Ishikawa (cell line): ENCODE results near the gene DDX41.

Source experiments
- CEBPB ChIP-seq: IDR thresholded peaks from 2 replicates; pipeline ENCODE4 v1.6.1; 2012
- CREB1 ChIP-seq: IDR thresholded peaks from 2 replicates; pipeline ENCODE4 v1.6.1; 2012; ENCODE audit warnings: low read depth
- EGR1 ChIP-seq: IDR thresholded peaks from 2 replicates; pipeline ENCODE4 v1.6.1; 2012
- EP300 ChIP-seq: IDR thresholded peaks from 2 replicates; pipeline ENCODE4 v1.6.1; 2012; ENCODE audit warnings: borderline replicate concordance
- FOXM1 ChIP-seq: IDR thresholded peaks from 2 replicates; pipeline ENCODE4 v1.6.1; 2012; ENCODE audit warnings: low read depth, borderline replicate concordance
- NFIC ChIP-seq: IDR thresholded peaks from 2 replicates; pipeline ENCODE4 v1.6.1; 2012
- RAD21 ChIP-seq: IDR thresholded peaks from 2 replicates; pipeline ENCODE4 v1.6.1; 2012; ENCODE audit warnings: low read depth
- TAF1 ChIP-seq: IDR thresholded peaks from 2 replicates; pipeline ENCODE4 v1.6.1; 2012; ENCODE audit warnings: low read depth, mild to moderate bottlenecking
- TCF12 ChIP-seq: IDR thresholded peaks from 2 replicates; pipeline ENCODE4 v1.6.1; 2012; ENCODE audit warnings: low read depth
- TEAD4 ChIP-seq: IDR thresholded peaks from 2 replicates; pipeline ENCODE4 v1.6.1; 2012
- YY1 ChIP-seq: IDR thresholded peaks from 2 replicates; pipeline ENCODE4 v1.6.1; 2012; ENCODE audit warnings: low read depth
- ZBTB7A ChIP-seq: IDR thresholded peaks from 2 replicates; pipeline ENCODE4 v1.6.1; 2012; ENCODE audit warnings: low read depth
- TF ChIP-seq, protein P1 (sequence below): IDR thresholded peaks from 2 replicates; pipeline ENCODE4 v1.6.1; 2012; ENCODE audit warnings: low read depth, mild to moderate bottlenecking
- TF ChIP-seq, protein P2 (sequence below): IDR thresholded peaks from 2 replicates; pipeline ENCODE4 v1.6.1; 2012
- TF ChIP-seq, protein P3 (sequence below): IDR thresholded peaks from 2 replicates; pipeline ENCODE4 v1.6.1; 2012

DDX41 gene

DNA sequence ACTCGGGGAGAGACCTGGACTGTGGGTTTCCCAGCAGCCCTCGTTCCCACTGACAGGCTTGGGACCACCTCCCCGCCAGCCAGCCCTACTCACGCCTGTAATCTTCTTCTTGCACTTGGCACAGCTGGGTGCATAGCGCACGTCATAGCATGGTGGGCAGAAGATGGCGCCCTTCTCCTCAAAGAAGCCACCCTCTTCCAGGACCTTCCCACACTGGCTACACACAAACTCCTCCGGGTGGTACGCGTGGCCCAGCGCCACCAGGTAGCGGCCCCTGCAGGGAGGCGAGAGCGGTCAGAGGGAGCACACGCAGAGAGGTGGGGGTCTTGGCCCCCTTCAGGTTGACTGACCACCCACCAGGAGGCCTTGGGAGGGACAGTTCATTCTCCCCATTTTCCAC lies 28.8 kb downstream of the DDX41 start:
- TF ChIP-seq ZBTB7A (no peak), EGR1 (no peak), TEAD4 (no peak), RAD21 (0 out of 2 replicates have a peak, but pooled peaks have one; percentile 8)
- TF ChIP-seq, protein P1, sequence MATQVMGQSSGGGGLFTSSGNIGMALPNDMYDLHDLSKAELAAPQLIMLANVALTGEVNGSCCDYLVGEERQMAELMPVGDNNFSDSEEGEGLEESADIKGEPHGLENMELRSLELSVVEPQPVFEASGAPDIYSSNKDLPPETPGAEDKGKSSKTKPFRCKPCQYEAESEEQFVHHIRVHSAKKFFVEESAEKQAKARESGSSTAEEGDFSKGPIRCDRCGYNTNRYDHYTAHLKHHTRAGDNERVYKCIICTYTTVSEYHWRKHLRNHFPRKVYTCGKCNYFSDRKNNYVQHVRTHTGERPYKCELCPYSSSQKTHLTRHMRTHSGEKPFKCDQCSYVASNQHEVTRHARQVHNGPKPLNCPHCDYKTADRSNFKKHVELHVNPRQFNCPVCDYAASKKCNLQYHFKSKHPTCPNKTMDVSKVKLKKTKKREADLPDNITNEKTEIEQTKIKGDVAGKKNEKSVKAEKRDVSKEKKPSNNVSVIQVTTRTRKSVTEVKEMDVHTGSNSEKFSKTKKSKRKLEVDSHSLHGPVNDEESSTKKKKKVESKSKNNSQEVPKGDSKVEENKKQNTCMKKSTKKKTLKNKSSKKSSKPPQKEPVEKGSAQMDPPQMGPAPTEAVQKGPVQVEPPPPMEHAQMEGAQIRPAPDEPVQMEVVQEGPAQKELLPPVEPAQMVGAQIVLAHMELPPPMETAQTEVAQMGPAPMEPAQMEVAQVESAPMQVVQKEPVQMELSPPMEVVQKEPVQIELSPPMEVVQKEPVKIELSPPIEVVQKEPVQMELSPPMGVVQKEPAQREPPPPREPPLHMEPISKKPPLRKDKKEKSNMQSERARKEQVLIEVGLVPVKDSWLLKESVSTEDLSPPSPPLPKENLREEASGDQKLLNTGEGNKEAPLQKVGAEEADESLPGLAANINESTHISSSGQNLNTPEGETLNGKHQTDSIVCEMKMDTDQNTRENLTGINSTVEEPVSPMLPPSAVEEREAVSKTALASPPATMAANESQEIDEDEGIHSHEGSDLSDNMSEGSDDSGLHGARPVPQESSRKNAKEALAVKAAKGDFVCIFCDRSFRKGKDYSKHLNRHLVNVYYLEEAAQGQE = no peak
- TF ChIP-seq, protein P2, sequence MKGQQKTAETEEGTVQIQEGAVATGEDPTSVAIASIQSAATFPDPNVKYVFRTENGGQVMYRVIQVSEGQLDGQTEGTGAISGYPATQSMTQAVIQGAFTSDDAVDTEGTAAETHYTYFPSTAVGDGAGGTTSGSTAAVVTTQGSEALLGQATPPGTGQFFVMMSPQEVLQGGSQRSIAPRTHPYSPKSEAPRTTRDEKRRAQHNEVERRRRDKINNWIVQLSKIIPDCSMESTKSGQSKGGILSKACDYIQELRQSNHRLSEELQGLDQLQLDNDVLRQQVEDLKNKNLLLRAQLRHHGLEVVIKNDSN = no peak

DNA sequence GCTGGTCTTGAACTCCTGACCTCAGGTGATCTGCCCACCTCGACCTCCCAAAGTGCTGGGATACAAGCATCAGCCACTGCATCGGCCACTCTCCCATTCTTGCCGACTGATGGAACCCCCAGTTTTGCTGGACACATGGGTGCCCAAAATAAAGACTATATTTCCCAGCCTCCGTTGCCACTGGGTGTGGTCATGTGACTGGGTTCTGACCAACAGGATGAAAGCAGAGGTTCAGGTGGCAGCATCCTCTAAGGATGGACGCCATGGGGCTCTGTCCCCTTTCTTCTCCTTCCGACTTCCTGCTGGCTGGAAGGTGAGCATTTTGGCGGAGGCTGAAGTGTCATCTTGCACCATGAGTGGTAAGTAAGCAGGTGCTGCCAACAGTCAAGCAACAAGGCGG lies 29.6 kb downstream of the DDX41 start:
- TF ChIP-seq TEAD4 = no peak
- TF ChIP-seq CREB1 = no peak
- no peak for TF ChIP-seq YY1
- no peak for TF ChIP-seq EGR1
- TF ChIP-seq NFIC = no peak
- no peak for TF ChIP-seq CEBPB
- no peak for TF ChIP-seq EP300
- TF ChIP-seq, protein P2 = peak; percentile 55

DNA sequence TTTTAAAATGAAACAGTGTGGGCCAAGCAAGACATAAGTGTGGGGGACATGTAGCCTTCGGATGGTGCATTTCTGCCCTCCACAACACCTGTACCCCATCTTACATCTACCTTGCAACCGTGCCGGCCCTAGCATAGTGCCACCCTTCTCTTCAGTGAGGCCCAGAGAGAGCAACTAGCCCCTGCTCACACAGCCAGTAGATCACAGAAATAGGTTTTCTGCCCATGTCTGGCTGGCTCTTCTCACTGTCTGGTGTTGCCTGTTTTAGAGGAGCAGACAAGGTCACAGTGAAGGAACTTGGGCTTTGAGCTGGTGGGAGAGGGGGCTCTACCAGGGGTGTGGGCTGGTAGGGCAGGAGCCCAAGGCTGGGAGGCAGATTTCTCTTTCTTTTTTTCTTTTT lies 30.5 kb downstream of the DDX41 start:
- TF ChIP-seq TCF12 (no peak), TAF1 (no peak), TEAD4 (no peak), RAD21 (no peak), CREB1 (no peak), EGR1 (no peak), ZBTB7A (no peak), CEBPB (no peak), FOXM1 (no peak), YY1 (no peak)
- TF ChIP-seq, protein P3, sequence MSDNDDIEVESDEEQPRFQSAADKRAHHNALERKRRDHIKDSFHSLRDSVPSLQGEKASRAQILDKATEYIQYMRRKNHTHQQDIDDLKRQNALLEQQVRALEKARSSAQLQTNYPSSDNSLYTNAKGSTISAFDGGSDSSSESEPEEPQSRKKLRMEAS = no peak
- TF ChIP-seq, protein P2 = no peak
- TF ChIP-seq, protein P1 = no peak

DNA sequence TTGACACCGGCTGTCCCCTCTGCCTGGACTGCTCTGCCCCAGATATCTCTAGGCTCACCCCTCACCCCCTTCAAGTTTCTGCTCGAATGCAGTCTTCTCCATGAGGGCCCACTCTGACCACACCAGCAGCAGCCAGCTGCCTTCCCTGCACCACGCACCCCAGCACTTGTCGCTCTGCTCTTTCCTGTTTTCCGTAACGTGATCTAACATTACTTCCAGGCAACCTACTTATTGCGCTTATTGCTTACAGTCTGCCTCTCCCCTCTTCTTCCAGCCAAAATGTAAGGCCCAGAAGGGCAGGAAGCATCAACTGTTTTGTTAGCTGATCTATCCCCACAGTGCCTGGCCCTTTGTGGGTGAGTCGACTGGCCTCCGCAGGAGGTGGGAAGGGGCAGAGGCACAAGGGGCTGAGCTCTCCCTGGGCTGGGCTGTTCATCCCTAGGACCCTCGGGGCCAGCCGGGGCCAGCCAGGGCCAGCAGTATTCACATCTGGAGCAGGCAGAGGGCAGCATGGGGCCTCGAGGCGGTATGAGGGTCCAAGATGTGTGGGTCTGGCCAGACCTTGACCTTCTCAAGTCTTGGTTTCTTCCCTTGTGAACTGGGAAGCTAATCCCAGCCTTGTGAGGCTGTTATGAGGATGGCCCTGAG lies 31.7 kb downstream of the DDX41 start:
- TF ChIP-seq TEAD4 (no peak), EGR1 (no peak), TAF1 (no peak), NFIC (no peak), TCF12 (no peak), ZBTB7A (no peak), RAD21 (no peak), YY1 (no peak), FOXM1 (no peak), CREB1 (no peak), CEBPB (no peak), EP300 (no peak)
- TF ChIP-seq, protein P2 = no peak
- TF ChIP-seq, protein P1 = no peak
- TF ChIP-seq, protein P3 = no peak
